HEK293 (cell line): ENCODE measurements around the gene H2BK1.

Experiments
- CTCF ChIA-PET: fragments of 350-600 bp; formaldehyde crosslinking; extraction: SDS; loops from one replicate; lab custom pipeline; 2021; ENCODE audit warnings: antibody characterized with exemption; lab: Yijun Ruan, JAX
- POLR2A ChIA-PET: fragments of 300-600 bp; formaldehyde crosslinking; extraction: SDS; loops from one replicate; lab custom pipeline; 2020; ENCODE audit warnings: antibody characterized with exemption, inconsistent platforms; lab: Yijun Ruan, JAX
- H3K27ac ChIP-seq: fragments of 200-500 bp; sonication (Bioruptor generic); 2 replicates; pipeline ENCODE4 v1.5.1; 2014; ENCODE audit warnings: low read depth, low read length, control low read depth, inconsistent platforms; ENCODE audit errors: extremely low read depth
- H3K36me3 ChIP-seq, 2 experiments: fragments of 200-500 bp in 1 of 2; sonication (Bioruptor generic) in 1 of 2; 1 replicate in 1 of 2; 2 replicates in 1 of 2; pipeline ENCODE4 v1.5.1; 2014 to 2017; ENCODE audit warnings: inconsistent platforms in 2 of 2, low read length in 2 of 2; ENCODE audit not compliant: control insufficient read depth in 2 of 2, insufficient read depth in 1 of 2
- H3K4me1 ChIP-seq: fragments of 200-500 bp; sonication (Bioruptor generic); 2 replicates; pipeline ENCODE4 v1.5.1; 2014; ENCODE audit warnings: mild to moderate bottlenecking, low read length, inconsistent platforms; ENCODE audit not compliant: control insufficient read depth, insufficient read depth
- H3K4me3 ChIP-seq: 2 replicates; pipeline ENCODE4 v1.5.1; 2011; ENCODE audit warnings: low read depth, mild to moderate bottlenecking, control low read depth, low read length, moderate library complexity
- H3K9me3 ChIP-seq: fragments of 200-500 bp; sonication (Bioruptor generic); 2 replicates; pipeline ENCODE4 v1.5.1; 2014; ENCODE audit warnings: low read depth, low read length, inconsistent platforms; ENCODE audit not compliant: control insufficient read depth, insufficient read depth
- HOXC10 ChIP-seq: sonication (generic); formaldehyde crosslinking; IDR thresholded peaks from 2 replicates; pipeline ENCODE4 v1.8.1; 2023; ENCODE audit warnings: mild to moderate bottlenecking, missing genetic modification reagents
- HOXD13 ChIP-seq: sonication (generic); formaldehyde crosslinking; IDR thresholded peaks from 2 replicates; pipeline ENCODE4 v1.8.0; 2022; ENCODE audit warnings: missing genetic modification reagents, borderline replicate concordance
- KLF1 ChIP-seq: fragments of 450-650 bp; formaldehyde crosslinking; IDR thresholded peaks from 2 replicates; pipeline ENCODE4 v1.5.1; 2016; ENCODE audit warnings: missing biosample characterization, missing genetic modification characterization
- ZFHX2 ChIP-seq: fragments of 450-650 bp; formaldehyde crosslinking; conservative IDR thresholded peaks from 2 replicates; pipeline ENCODE4 v1.5.1; 2016; ENCODE audit warnings: missing biosample characterization, missing genetic modification characterization
- ZNF211 ChIP-seq: fragments of 450-650 bp; formaldehyde crosslinking; IDR thresholded peaks from 2 replicates; pipeline ENCODE4 v1.5.1; 2016; ENCODE audit warnings: low read depth, missing biosample characterization, missing genetic modification characterization
- ZNF221 ChIP-seq: fragments of 450-650 bp; formaldehyde crosslinking; IDR thresholded peaks from 2 replicates; pipeline ENCODE4 v1.5.1; 2017; ENCODE audit warnings: missing biosample characterization, missing genetic modification characterization, borderline replicate concordance
- ZNF366 ChIP-seq: fragments of 450-650 bp; formaldehyde crosslinking; conservative IDR thresholded peaks from 2 replicates; pipeline ENCODE4 v1.5.1; 2016; ENCODE audit warnings: missing biosample characterization, missing genetic modification characterization
- ZNF571 ChIP-seq: fragments of 450-650 bp; formaldehyde crosslinking; IDR thresholded peaks from 2 replicates; pipeline ENCODE4 v1.5.0; 2017; ENCODE audit warnings: missing biosample characterization, missing genetic modification characterization
- ZNF585B ChIP-seq: fragments of 450-650 bp; formaldehyde crosslinking; IDR thresholded peaks from 2 replicates; pipeline ENCODE4 v1.5.1; 2016; ENCODE audit warnings: missing biosample characterization, missing genetic modification characterization
- ZNF768 ChIP-seq: fragments of 450-650 bp; formaldehyde crosslinking; IDR thresholded peaks from 2 replicates; pipeline ENCODE4 v1.5.1; 2018; ENCODE audit warnings: missing biosample characterization, mild to moderate bottlenecking, missing genetic modification characterization
- ZNF791 ChIP-seq: fragments of 450-650 bp; formaldehyde crosslinking; IDR thresholded peaks from 2 replicates; pipeline ENCODE4 v1.5.1; 2016; ENCODE audit warnings: missing biosample characterization, missing genetic modification characterization
- ZNF830 ChIP-seq: fragments of 450-650 bp; IDR thresholded peaks from 2 replicates; pipeline ENCODE4 v1.5.0; 2018; ENCODE audit warnings: missing biosample characterization, missing genetic modification characterization, low read depth, mild to moderate bottlenecking, moderate library complexity
- ZNF837 ChIP-seq: fragments of 450-650 bp; formaldehyde crosslinking; IDR thresholded peaks from 2 replicates; pipeline ENCODE4 v1.5.1; 2016; ENCODE audit warnings: missing biosample characterization, missing genetic modification characterization
- TF ChIP-seq, protein P1 (sequence below): fragments of 450-650 bp; formaldehyde crosslinking; IDR thresholded peaks from 2 replicates; pipeline ENCODE4; 2016; ENCODE audit warnings: missing biosample characterization, missing genetic modification characterization
- TF ChIP-seq, protein P2 (sequence below): fragments of 450-650 bp; formaldehyde crosslinking; IDR thresholded peaks from 2 replicates; pipeline ENCODE4 v1.5.1; 2017; ENCODE audit warnings: missing biosample characterization, missing genetic modification characterization
- TF ChIP-seq, protein P3 (sequence below): fragments of 450-650 bp; formaldehyde crosslinking; IDR thresholded peaks from 2 replicates; pipeline ENCODE4 v1.5.1; 2016; ENCODE audit warnings: missing biosample characterization, missing genetic modification characterization
- TF ChIP-seq, protein P4 (sequence below): fragments of 450-650 bp; formaldehyde crosslinking; conservative IDR thresholded peaks from 2 replicates; pipeline ENCODE4 v1.5.1; 2016; ENCODE audit warnings: low read depth, missing biosample characterization, missing genetic modification characterization

The H2BK1 gene

DNA sequence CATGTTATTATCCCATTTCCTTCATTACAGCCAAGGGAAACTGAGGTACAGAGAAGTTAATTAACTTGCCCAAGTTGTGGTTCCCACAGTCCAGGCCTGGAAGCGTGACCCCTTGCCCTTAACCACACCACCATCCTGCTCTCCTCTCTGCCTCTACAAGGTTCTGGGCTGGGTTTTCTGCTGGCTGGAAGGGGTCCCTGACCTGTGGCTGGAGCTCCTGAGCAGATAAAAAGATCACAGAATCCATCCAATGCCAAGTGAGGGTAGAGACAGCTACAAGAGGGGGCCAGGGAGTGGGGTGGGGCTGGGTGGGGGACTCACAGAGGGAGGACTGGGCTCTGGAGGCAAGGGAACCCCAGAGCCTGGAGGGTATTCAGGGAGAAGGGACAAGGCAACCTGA lies 33.0 kb downstream of the H2BK1 start (continued):
- TF ChIP-seq HOXC10 (CRISPR knock-in tag), result no peak
- TF ChIP-seq, all 188 proteins: peak for 0

DNA sequence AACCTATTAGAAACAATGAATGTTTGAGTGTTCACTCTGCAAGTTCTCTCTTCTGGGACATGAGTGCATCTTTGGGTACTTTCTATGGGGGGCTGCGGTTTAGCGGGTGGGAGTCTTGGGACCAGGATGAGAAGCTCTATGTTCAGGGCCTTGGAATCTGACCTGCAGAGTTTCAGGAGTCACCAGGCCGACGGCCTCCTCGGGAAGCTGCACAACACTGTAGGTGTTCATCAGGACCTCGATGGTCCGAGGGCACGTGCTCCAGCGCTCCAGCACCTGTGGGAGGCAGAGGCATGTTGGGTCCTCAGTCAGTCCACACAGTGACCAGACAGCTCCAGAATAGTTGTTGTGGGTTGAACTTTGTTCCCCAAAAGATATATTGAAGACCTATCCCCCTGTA lies 33.9 kb downstream of the H2BK1 start:
- ChIA-PET POLR2A (no interaction called here), CTCF (interaction anchor here (1.2 to 3.2 kb wide), 3 partner anchors 52 to 186 kb away, joined by 3 to 15 read pairs (median 5); no protein-coding TSS in a partner anchor)
- TF ChIP-seq ZNF791 (tag by site-specific recombination), result no peak
- no peak for TF ChIP-seq HOXD13 (CRISPR knock-in tag)
- TF ChIP-seq ZNF571, result no peak
- TF ChIP-seq, protein P1, sequence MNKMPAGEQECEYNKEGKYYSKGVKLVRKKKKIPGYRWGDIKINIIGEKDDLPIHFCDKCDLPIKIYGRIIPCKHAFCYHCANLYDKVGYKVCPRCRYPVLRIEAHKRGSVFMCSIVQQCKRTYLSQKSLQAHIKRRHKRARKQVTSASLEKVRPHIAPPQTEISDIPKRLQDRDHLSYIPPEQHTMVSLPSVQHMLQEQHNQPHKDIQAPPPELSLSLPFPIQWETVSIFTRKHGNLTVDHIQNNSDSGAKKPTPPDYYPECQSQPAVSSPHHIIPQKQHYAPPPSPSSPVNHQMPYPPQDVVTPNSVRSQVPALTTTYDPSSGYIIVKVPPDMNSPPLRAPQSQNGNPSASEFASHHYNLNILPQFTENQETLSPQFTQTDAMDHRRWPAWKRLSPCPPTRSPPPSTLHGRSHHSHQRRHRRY (tag by site-specific recombination), result no peak
- no peak for TF ChIP-seq ZNF366
- no peak for TF ChIP-seq ZNF768
- TF ChIP-seq ZNF211 (tag by site-specific recombination), result no peak
- Histone ChIP-seq H3K4me3 (no peak overlapping the region), H3K9me3 (no peaks in the 10 kb centered on the region), H3K4me1 (no peaks in the 10 kb centered on the region), H3K27ac (no peak overlapping the region), H3K36me3 (no peaks in the 10 kb centered on the region)

- TF ChIP-seq, protein P2, sequence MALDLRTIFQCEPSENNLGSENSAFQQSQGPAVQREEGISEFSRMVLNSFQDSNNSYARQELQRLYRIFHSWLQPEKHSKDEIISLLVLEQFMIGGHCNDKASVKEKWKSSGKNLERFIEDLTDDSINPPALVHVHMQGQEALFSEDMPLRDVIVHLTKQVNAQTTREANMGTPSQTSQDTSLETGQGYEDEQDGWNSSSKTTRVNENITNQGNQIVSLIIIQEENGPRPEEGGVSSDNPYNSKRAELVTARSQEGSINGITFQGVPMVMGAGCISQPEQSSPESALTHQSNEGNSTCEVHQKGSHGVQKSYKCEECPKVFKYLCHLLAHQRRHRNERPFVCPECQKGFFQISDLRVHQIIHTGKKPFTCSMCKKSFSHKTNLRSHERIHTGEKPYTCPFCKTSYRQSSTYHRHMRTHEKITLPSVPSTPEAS (tag by site-specific recombination), result no peak
- TF ChIP-seq ZNF221 (no peak), ZNF830 (tag by site-specific recombination) (no peak), KLF1 (tag by site-specific recombination) (no peak), ZNF837 (tag by site-specific recombination) (no peak), ZFHX2 (tag by site-specific recombination) (no peak), ZNF585B (tag by site-specific recombination) (no peak)
- TF ChIP-seq, protein P3, sequence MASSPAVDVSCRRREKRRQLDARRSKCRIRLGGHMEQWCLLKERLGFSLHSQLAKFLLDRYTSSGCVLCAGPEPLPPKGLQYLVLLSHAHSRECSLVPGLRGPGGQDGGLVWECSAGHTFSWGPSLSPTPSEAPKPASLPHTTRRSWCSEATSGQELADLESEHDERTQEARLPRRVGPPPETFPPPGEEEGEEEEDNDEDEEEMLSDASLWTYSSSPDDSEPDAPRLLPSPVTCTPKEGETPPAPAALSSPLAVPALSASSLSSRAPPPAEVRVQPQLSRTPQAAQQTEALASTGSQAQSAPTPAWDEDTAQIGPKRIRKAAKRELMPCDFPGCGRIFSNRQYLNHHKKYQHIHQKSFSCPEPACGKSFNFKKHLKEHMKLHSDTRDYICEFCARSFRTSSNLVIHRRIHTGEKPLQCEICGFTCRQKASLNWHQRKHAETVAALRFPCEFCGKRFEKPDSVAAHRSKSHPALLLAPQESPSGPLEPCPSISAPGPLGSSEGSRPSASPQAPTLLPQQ (tag by site-specific recombination), result no peak
- TF ChIP-seq, protein P4, sequence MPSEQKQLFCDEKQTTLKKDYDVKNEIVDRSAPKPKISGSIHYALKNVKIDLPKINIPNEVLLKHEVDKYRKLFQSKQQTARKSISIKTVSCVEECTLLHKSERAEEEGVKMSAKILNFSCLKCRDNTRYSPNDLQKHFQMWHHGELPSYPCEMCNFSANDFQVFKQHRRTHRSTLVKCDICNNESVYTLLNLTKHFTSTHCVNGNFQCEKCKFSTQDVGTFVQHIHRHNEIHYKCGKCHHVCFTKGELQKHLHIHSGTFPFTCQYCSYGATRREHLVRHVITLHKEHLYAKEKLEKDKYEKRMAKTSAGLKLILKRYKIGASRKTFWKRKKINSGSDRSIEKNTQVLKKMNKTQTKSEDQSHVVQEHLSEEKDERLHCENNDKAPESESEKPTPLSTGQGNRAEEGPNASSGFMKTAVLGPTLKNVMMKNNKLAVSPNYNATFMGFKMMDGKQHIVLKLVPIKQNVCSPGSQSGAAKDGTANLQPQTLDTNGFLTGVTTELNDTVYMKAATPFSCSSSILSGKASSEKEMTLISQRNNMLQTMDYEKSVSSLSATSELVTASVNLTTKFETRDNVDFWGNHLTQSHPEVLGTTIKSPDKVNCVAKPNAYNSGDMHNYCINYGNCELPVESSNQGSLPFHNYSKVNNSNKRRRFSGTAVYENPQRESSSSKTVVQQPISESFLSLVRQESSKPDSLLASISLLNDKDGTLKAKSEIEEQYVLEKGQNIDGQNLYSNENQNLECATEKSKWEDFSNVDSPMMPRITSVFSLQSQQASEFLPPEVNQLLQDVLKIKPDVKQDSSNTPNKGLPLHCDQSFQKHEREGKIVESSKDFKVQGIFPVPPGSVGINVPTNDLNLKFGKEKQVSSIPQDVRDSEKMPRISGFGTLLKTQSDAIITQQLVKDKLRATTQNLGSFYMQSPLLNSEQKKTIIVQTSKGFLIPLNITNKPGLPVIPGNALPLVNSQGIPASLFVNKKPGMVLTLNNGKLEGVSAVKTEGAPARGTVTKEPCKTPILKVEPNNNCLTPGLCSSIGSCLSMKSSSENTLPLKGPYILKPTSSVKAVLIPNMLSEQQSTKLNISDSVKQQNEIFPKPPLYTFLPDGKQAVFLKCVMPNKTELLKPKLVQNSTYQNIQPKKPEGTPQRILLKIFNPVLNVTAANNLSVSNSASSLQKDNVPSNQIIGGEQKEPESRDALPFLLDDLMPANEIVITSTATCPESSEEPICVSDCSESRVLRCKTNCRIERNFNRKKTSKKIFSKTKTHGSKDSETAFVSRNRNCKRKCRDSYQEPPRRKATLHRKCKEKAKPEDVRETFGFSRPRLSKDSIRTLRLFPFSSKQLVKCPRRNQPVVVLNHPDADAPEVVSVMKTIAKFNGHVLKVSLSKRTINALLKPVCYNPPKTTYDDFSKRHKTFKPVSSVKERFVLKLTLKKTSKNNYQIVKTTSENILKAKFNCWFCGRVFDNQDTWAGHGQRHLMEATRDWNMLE (tag by site-specific recombination), result no peak
- H3K36me3 ChIP-seq, result no peaks in the 10 kb centered on the region
- H3K4me3 ChIP-seq, result no peak overlapping the region
- ChIA-PET CTCF (interaction anchor here (0.6 to 3.2 kb wide), 7 partner anchors 10 to 187 kb away, joined by 3 to 15 read pairs (median 4); partner anchors contain the start of gene ABCF2), POLR2A (no interaction called here)
- H3K27ac ChIP-seq, result no peak overlapping the region
- H3K9me3 ChIP-seq, result no peaks in the 10 kb centered on the region
- no peaks in the 10 kb centered on the region for H3K4me1 ChIP-seq
These were observed 34.4 kb downstream of the H2BK1 start for GRCh38 chr7:151175793-151176311.
